WERI-Rb-1 (cell line): ENCODE results near the gene APAF1.
A peak's percentile ranks its signal among the peaks of the same experiment; 100 is the strongest.

ENCODE experiments used
- DNase-seq: peaks from one replicate; pipeline ENCODE4 v3.0.0-alpha.2; 2020
- H3K27ac ChIP-seq: fragments of 250-450 bp; sonication (Bioruptor Pico); 2 replicates; pipeline ENCODE4 v1.5.1; 2020; ENCODE audit warnings: mild to moderate bottlenecking, moderate library complexity
- H3K27me3 ChIP-seq: fragments of 250-450 bp; sonication (Bioruptor Pico); 2 replicates; pipeline ENCODE4 v1.5.1; 2021; ENCODE audit warnings: mild to moderate bottlenecking, low read depth, moderate library complexity; ENCODE audit not compliant: insufficient read depth, severe bottlenecking
- H3K36me3 ChIP-seq: fragments of 250-450 bp; sonication (Bioruptor Pico); 2 replicates; pipeline ENCODE4 v1.5.1; 2020; ENCODE audit warnings: mild to moderate bottlenecking, moderate library complexity
- H3K4me3 ChIP-seq: 2 replicates; pipeline ENCODE4 v1.5.1; 2011; ENCODE audit warnings: low read depth, mild to moderate bottlenecking, control low read depth, low read length
- H3K9me3 ChIP-seq: fragments of 250-450 bp; sonication (Bioruptor Pico); 2 replicates; pipeline ENCODE4 v1.5.1; 2021; ENCODE audit warnings: mild to moderate bottlenecking, moderate library complexity; ENCODE audit not compliant: severe bottlenecking
- CTCF ChIP-seq: IDR thresholded peaks from 2 replicates; pipeline ENCODE4 v1.5.1; 2011; ENCODE audit warnings: low read depth, mild to moderate bottlenecking, control low read depth, inconsistent platforms, low read length

Gene APAF1

DNA sequence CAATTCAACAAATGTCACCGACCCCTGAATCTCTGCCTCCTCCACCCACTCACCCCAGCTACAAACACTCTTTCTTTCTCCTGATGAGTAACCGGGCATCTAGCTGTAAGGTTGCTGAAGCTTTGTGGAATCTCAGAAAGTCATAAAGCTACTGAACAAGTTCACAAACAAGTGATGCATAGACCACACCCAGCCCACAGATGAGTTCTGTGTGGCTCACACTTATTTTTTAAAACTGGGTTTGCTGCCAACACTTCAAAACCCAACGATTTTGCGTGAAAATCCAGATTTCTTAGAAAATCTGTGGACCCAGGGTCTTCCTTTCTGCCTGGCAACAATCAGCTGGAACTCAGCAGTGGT lies 96.1 kb downstream of the APAF1 start:
- Histone ChIP-seq H3K9me3 (no peaks in the 10 kb centered on the region), H3K27me3 (no peaks in the 10 kb centered on the region), H3K4me3 (no peak overlapping the region), H3K36me3 (no peaks in the 10 kb centered on the region), H3K27ac (no peak overlapping the region)
- DNase-seq = no peak
- TF ChIP-seq CTCF = no peak

GRCh38 chr12:98741556-98742265 lies 96.6 kb downstream of the APAF1 start:
- Histone ChIP-seq H3K27ac (no peak overlapping the region), H3K27me3 (no peaks in the 10 kb centered on the region), H3K36me3 (no peaks in the 10 kb centered on the region), H3K4me3 (no peak overlapping the region), H3K9me3 (no peaks in the 10 kb centered on the region)
- no peak for TF ChIP-seq CTCF
- no peak for DNase-seq

GRCh38 chr12:98743362-98743953 lies 98.4 kb downstream of the APAF1 start:
- Histone ChIP-seq H3K9me3 (no peaks in the 10 kb centered on the region), H3K27ac (no peak overlapping the region), H3K36me3 (no peaks in the 10 kb centered on the region), H3K27me3 (no peaks in the 10 kb centered on the region), H3K4me3 (no peak overlapping the region)
- TF ChIP-seq CTCF = peak; percentile 73
- peak; percentile 54 for DNase-seq

DNA sequence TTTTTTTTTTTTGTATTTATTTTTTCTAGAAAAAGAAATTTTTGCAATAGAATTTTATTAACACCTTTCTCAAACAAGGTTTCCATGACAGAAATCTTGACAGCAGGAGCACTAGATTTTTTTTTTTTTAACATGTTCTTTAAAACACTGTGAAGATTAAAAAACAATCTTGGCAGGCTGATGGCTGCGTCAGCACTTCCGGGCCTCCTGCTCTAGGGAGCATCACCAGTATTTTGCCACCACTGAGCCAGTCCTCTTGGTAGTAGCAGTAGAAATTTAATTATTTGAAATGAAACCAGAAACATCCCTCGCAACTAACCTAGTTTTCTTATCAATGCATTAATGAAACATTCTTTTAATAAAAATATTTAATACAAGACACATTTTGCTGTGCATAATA lies 99.6 kb downstream of the APAF1 start:
- Histone ChIP-seq H3K27me3 (no peaks in the 10 kb centered on the region), H3K36me3 (no peaks in the 10 kb centered on the region), H3K4me3 (no peak overlapping the region), H3K9me3 (no peaks in the 10 kb centered on the region), H3K27ac (no peak overlapping the region)
- no peak for DNase-seq
- no peak for TF ChIP-seq CTCF

DNA sequence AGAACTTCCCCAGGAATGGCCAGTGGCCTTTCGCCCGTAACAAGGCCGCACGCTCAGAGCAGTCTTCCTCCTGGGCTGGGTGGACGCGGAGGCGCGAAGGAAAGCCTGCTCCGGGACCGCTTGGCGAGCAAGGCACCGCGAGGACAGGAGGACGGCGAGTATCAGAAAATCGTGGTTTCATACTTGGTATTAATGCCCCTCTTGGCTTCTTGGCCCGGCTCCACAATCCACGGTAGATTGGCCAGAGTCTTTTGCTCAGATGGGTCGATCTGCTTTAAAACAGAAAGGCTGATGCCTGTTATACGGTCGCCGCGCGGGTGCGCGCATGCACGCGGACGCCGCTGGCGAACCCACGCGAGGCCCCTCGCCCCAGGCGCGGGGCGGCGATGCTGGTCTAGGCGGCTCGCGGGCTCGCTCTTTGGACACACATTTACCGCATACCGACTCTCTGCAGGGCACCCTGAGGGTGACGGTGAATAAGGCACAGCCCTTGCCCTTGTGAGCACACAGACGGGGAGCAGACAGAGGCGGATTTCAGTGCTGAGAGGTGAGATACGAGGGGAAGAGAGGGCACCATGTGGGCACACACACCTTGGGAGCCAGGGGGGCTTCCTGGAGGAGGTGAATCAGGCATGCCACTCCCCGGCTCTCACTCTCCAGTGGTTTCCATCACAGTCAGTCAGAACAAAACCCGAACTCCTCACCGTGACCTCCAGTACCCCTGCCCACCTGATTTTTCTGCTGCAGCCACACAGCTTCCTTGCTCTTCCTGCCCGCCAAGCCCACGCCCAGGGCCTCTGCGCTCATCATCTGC lies 100.7 kb downstream of the APAF1 start:
- H3K4me3 ChIP-seq = no peak overlapping the region
- no peak for TF ChIP-seq CTCF
- no peaks in the 10 kb centered on the region for H3K27me3 ChIP-seq
- no peak for DNase-seq
- H3K9me3 ChIP-seq = no peaks in the 10 kb centered on the region
- no peak overlapping the region for H3K27ac ChIP-seq
- H3K36me3 ChIP-seq = no peaks in the 10 kb centered on the region
